ENCODE data around the gene SMPDL3B. TPM values are rescaled to one million over a fixed set of nuclear protein-coding genes. Genes with fewer than 3 reads are reported as not detected.

Gene SMPDL3B
- total RNA-seq, 2 donors from 2014 or later: 2.0 to 7.7 TPM

GRCh38 chr1:27959792-27960603 lies 25.2 kb downstream of the SMPDL3B start, which contains the start of gene XKR8:
XKR8 (plus strand) TSS chr1:27959973; CDS start chr1:27960070, 97 bp downstream.
- peak; percentile 57 for TF ChIP-seq POLR2A (IDR thresholded peaks at IDR 0.05)
- TF ChIP-seq POLR2AphosphoS5 (IDR thresholded peaks at IDR 0.05): no peak
- peak in 3 of 4 experiments; percentile 49 to 85 (median 74) for TF ChIP-seq CTCF (IDR thresholded peaks at IDR 0.05)
- peak within 1 kb of the TSS; percentile 62 to 72 for H3K4me3 ChIP-seq
- WGBS: 3% methylated on average over 63 of the region's 68 CpGs
- H3K27me3 ChIP-seq (replicated peaks; ENCODE audit: insufficient read depth): no peaks in the 10 kb centered on the region
- H3K27ac ChIP-seq: peak within 1 kb of the TSS; percentile 91 to 93
- H3K4me1 ChIP-seq (replicated peaks): peaks cover 5% of the 10 kb centered on the region
- H3K36me3 ChIP-seq: no peaks in the 10 kb centered on the region
- no peaks in the 10 kb centered on the region for H3K9me3 ChIP-seq
- DNase-seq (ENCODE audit: low spot score): peak; percentile 74
- intact Hi-C loops (cut with DNase I): no loop called here

- no peaks in the 10 kb centered on the region for H3K36me3 ChIP-seq
- no peaks in the 10 kb centered on the region for H3K9me3 ChIP-seq
- no peaks in the 10 kb centered on the region for H3K27me3 ChIP-seq (replicated peaks; ENCODE audit: insufficient read depth)
- peak overlapping the region; percentile 62 to 72 for H3K4me3 ChIP-seq
- H3K27ac ChIP-seq: peak overlapping the region; percentile 91 to 93
- H3K4me1 ChIP-seq (replicated peaks): peaks cover 5% of the 10 kb centered on the region
- 47% methylated on average over 13 of the region's 13 CpGs for WGBS
- TF ChIP-seq CTCF (IDR thresholded peaks at IDR 0.05): no peak
- TF ChIP-seq POLR2AphosphoS5 (IDR thresholded peaks at IDR 0.05): no peak
- TF ChIP-seq POLR2A (IDR thresholded peaks at IDR 0.05): no peak
- DNase-seq (ENCODE audit: low spot score): no peak
- intact Hi-C loops (cut with DNase I): no loop called here
Measured at GRCh38 chr1:27960762-27961645, 26.2 kb downstream of the SMPDL3B start.

- no peak overlapping the region for H3K4me3 ChIP-seq
- WGBS: 42% methylated on average over 4 of the region's 4 CpGs
Measured at GRCh38 chr1:27961646-27962221, 26.9 kb downstream of the SMPDL3B start.

DNA sequence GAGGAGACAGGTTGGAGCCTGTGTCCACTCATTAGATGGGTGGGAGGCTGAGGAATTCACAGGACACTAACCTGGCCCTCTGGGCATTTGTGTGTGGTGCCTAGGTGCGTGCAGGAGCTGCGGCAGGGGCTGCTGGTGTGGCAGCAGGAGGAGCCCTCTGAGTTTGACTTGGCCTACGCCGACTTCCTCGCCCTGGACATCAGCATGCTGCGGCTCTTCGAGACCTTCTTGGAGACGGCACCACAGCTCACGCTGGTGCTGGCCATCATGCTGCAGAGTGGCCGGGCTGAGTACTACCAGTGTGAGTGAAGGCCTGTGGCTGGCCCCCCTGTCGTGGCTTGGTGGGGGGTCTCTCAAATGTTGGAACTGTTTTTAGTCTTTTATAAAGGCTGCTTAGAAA lies 28.6 kb downstream of the SMPDL3B start:
- no peaks in the 10 kb centered on the region for H3K27me3 ChIP-seq (replicated peaks; ENCODE audit: insufficient read depth)
- no peak for TF ChIP-seq CTCF (IDR thresholded peaks at IDR 0.05)
- no peak for TF ChIP-seq POLR2AphosphoS5 (IDR thresholded peaks at IDR 0.05)
- no peak for TF ChIP-seq POLR2A (IDR thresholded peaks at IDR 0.05)
- no peak for DNase-seq (ENCODE audit: low spot score)
- H3K36me3 ChIP-seq: peaks cover 4 to 5% of the 10 kb centered on the region in 2 donors
- intact Hi-C loops (cut with DNase I): no loop called here
- peaks cover 8% of the 10 kb centered on the region for H3K4me1 ChIP-seq (replicated peaks)
- H3K9me3 ChIP-seq: no peaks in the 10 kb centered on the region
- H3K27ac ChIP-seq: no peak overlapping the region
- WGBS: 93% methylated on average over 11 of the region's 11 CpGs
- H3K4me3 ChIP-seq: no peak overlapping the region

More at GRCh38 chr1:27961646-27962221, 26.9 kb downstream of the SMPDL3B start:
- H3K4me1 ChIP-seq (replicated peaks): peaks cover 5% of the 10 kb centered on the region
- TF ChIP-seq POLR2AphosphoS5 (IDR thresholded peaks at IDR 0.05): no peak
- TF ChIP-seq POLR2A (IDR thresholded peaks at IDR 0.05): no peak
- no peak for TF ChIP-seq CTCF (IDR thresholded peaks at IDR 0.05)
- no peak for DNase-seq (ENCODE audit: low spot score)
- intact Hi-C loops (cut with DNase I): no loop called here
- no peaks in the 10 kb centered on the region for H3K27me3 ChIP-seq (replicated peaks; ENCODE audit: insufficient read depth)
- no peaks in the 10 kb centered on the region for H3K9me3 ChIP-seq
- H3K36me3 ChIP-seq: peaks cover 2 to 3% of the 10 kb centered on the region in 2 donors
- peak overlapping the region; percentile 9 to 91 for H3K27ac ChIP-seq

Measured in prostate gland (tissue), 2 donors.